Lower leg skin (tissue), 3 donors: ENCODE measurements around the gene LCN2.

Source experiments
- CTCF ChIP-seq, 3 donors: fragments of 450-650 bp; IDR thresholded peaks; one replicate each; pipeline ENCODE4 v1.5.1; 2016; ENCODE audit warnings: antibody characterized with exemption in 3 of 3, mild to moderate bottlenecking in 3 of 3, moderate library complexity in 2 of 3
- POLR2A ChIP-seq, 2 donors: fragments of 450-650 bp; IDR thresholded peaks; one replicate each; pipeline ENCODE4 v1.6.1; 2016 to 2017; ENCODE audit warnings: antibody characterized with exemption in 2 of 2, mild to moderate bottlenecking in 1 of 2, moderate library complexity in 1 of 2

- TF ChIP-seq POLR2A (IDR thresholded peaks at IDR 0.05) (no peak), CTCF (IDR thresholded peaks at IDR 0.05) (no peak)
These were observed 18.0 kb downstream of the LCN2 start for GRCh38 chr9:128167209-128167608.
